ENCODE data around the gene OTUD5.

OTUD5 gene

DNA sequence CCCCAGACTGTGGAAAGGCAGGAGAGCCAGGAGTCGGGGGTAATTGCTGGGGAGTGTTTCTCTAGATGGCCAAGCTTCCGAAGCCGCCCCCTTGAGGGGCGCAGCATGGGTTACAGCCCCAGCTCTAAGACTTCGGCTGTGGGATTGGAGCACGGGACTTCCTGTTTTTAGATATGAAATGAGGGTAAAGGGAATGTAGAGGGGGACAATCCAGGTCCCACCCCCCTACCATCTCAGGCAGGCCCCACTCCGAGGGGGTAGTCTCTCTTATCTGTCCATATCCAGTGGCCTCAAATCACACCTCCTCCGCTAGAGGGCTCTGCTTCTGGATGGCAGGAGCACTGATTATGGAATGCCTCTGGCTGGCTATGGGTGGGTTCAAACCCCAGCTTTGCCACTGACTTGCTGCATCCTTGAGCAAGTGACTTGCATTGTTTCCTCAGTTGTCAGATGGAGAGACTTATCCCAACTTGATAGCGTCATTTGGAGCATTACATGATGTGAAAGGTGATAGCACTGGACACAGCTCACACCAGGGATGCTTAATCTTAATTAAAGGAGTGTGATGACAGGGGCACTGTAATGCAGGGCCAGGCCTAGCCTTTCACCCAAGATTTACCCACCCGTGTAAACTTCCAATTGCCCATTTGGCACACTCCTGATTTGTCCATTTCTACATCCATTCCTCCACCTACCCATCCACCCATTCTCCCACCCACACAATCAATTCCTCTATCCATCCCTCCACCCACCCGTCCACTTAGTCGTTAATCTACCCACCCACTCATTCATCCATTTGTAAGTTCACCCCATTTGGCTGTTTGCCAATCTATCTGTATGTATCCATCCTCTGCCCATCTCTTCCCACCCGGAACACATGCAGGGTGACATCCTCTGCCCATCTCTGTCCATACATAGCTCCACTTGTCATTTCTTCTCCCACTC lies 15.1 kb upstream of the OTUD5 start:
- peak; percentile 72 for DNase-seq

DNA sequence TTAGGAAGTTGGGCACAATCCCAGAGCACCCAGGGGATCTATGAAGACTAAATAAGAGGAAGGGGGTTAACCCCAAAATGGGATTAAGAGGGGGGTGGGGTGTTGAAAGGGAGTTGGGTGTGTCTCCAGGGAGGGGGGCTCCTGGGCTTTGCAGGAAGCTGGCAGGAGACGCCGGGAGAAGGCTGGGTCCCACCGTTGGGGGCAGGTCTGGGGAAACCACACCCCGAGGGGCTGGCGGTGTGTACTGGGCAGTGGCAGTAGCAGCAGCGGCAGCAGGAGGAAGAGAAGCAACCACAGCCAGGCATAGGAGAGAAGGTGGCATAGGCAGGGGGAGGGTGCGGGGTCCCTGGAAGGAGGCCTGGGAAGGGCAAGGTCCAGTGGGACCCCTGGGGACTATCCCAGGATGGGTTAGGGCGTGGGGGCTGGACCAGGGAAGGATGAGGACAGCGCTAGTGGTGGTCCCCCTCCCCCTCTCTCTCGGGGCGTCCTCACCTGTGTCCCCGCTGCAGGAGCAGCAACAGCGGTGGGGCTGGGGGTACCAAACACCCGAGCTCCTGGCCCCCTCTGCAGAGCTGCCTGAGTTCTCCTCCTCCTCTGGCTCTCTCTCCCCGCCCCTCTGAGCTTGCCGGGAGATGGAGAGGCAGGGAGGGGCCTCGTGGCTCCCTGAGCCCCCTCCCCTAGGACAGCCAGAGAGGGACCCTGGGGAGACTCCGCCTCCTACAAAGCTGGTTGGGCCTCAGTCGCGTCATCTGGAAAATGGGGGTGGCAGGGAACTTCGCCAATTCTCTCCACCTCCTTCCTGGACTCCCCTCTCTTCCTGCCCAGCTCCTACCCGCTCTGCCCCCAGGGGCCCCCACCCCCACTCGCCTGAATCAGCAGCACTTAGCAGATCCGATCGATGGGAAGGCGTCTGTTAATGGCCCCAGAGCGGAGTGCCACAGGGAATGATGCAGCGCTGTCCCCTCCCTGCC lies 14.1 kb upstream of the OTUD5 start, which contains the start of gene KCND1:
Gene KCND1, minus strand, starts transcription at position 596 of the 971 bp plus-strand sequence. CDS start 1,573 bp downstream, outside the sequence.
- DNase-seq: peak; percentile 66

DNA sequence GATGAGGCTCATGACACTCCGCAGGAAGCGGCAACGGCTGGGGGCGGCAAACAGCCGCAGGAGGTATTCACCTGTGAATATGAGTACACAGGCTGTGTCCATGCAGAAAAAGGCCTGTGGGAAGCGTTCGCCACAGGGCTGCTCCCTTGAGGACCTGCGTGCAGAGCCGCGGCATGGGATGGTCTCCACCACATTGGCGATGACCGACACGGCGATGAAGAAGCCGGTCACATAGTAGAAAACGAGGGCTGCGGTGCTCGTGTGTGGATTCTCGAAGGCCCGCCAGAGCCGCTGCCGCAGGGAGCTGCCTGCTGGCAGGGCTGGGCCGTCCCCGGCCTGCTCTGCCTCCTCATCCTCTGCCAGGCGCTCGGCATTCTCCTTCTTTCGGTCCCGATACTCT lies 12.1 kb upstream of the OTUD5 start:
- no peak for DNase-seq

DNA sequence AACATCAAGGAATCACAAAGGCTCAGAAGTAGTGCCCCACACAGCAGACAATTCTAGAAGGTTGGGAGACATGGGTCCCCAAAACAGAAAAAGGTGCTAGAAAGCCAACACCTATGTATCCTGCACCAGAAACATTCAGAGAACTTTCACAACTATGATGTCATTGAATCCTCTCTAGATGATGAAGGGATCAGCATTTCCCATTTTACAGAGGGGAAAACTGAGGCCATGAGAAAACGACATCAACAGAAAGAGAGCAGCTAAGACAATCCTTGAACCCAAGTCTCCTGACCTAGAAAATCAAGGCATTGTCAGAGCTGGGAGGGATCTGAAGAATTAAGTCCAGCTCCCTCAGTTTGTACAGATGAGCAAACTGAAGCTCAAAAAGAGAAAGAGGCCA lies 11.0 kb upstream of the OTUD5 start:
- DNase-seq: no peak

DNA sequence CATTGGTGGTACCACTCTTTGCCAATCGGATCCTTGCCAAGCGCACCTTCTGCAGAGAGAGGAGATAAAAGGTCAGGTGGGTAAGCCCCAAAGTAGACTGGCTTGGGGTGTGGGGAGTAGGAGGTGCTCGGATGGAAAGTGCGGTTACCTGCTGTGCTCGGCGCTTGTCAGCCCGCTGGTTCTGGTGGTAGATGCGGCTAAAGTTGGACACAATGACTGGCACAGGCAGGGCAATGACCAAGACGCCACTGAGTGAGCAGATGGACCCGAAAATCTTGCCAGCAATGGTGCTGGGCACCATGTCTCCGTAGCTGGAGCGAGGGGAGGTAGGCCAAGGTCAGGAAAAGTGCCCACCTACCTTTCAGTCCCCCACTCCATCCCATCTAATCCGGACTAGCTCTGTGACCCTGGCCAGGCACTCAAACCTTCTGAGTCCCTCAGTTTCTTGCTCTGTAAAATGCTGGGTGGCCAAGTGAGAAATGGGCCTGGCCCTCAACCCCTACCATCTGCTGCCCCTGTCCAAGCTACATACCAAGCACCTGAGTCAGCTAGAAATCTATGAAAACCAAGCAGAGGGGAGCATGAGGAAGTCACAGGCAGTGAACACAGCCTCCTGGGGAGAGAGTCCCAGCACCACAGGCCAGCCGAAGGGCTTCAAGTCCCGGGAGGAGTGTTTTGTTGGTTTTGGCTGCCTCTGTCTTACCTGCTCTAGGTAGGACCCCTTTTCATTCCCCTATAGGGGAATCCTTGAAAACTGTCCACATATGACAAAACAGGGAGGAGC lies 9.6 kb upstream of the OTUD5 start:
- DNase-seq: no peak

DNA sequence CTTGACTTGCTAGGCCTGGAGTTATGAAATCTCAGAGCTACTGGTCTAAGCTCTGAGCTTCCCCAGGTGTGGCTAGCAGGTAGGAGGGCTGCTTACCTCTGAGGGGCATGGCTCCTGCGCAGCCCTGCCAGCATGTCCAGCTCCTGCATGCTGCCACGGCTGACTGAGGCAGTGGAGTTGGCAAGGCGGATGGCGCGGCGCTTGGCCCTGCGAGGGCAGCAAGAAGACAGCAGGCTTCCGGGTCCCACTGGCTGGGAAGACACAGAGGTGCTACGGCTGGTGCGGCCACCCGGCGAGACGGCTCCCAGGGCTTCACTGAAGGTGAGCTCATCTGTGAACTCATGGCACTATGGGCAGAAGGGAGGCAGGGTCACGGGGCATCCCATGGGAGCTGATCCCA lies 8.6 kb upstream of the OTUD5 start:
- no peak for DNase-seq

DNA sequence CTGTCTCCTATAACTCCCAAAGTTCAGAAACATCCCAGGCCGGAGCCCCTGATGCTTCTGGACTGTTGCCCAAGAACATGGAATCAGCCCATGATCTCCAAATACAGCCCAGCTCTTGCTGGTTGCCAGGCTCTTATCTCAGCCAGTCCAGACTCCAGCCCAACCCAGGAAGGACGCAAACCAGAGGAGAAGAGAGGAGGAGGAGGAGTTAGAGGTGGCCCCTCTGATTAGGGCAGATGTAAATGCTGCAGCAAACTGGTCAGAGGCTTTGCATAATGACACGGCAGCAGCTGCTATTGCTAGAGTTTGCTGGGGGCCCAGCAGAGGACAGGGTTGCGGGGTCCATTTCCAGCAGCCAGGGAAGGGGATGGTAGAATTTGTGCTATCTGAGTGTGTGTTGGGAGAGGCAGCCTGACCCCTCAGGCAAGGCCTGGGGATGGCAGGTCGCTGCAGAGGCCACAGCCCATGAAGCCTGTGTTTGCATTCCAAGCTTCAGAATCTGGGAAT lies 4.2 kb upstream of the OTUD5 start:
- DNase-seq: no peak

DNA sequence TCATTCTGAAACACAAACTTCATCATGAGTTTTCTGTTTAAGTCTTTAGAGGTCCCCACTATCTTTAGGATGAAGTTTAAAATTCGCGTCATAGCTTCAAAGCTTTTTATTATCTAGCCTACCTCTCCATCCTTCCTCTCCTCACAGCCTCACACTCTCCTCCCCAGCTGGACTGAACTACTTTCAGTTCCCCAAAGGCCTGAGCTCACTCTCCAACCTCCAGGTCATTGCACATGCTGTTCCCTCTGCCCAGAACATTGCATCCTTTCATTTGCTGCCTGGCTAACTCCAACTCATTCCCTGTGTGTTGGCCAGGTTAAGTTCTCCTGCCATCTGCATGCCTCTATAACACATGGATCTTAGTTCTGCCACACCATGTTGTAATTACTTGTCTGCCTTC lies 2.9 kb upstream of the OTUD5 start:
- DNase-seq: no peak

DNA sequence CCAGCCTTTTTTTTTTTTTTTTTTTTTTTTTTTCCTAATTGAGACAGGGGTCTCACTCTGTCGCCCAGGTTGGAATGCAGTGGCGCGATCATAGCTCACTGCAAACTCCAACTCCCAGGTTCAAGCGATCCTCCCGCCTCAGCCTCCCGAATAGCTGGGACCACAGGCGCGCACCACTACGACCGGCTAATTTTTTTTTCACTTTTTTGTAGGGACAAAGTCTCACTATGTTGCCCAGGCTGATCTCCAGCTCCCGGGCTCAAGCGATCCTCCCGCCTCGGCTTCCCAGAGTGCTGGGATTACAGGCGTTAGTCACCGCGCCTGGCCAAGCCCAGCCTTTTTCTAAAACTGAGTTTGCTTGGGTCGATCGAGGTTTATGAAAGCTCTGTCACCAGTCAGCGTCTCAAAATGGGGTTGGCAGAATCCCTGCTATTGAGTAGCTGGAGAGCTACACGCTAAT lies 1.3 kb upstream of the OTUD5 start:
- DNase-seq: peak; percentile 48

DNA sequence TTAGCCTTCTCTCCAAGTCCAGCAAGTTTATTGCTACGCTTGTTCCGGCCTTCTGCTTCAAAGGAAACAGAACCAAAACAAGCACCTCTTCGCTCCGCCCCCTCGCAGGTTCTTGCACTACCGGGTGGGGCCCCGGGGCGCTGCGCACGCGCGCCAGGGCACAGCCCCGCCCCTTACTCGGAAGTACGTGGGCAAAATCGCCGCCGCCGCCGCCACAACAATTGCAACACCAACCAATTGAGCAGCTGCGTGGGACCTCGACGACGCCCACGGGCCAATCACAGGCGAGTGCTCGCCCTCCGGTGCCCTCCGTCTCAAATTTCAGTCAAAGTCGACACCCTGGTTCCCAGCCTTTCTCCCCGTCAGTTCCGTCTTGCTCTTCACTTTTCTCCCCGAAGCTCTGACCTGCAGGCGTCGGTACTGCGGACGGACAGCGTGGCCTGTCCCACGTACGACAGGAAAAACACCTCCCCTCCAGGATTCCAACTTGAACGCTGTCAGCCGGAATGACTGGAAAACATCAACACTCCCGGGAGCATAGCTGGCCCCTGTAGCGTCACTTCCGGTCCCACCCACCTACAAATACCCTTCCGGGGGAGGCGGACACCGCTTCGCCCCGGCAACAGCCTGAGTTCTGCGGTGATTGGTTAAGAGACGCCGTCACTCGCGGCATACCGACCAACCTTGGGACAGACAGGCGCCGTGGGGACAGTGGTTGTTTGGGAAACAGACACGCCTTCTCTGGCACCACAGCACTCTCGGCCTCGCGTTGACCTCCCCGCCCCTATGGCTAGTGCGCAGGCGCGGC lies 624 bp upstream of the OTUD5 start:
- peak; percentile 97 for DNase-seq

DNA sequence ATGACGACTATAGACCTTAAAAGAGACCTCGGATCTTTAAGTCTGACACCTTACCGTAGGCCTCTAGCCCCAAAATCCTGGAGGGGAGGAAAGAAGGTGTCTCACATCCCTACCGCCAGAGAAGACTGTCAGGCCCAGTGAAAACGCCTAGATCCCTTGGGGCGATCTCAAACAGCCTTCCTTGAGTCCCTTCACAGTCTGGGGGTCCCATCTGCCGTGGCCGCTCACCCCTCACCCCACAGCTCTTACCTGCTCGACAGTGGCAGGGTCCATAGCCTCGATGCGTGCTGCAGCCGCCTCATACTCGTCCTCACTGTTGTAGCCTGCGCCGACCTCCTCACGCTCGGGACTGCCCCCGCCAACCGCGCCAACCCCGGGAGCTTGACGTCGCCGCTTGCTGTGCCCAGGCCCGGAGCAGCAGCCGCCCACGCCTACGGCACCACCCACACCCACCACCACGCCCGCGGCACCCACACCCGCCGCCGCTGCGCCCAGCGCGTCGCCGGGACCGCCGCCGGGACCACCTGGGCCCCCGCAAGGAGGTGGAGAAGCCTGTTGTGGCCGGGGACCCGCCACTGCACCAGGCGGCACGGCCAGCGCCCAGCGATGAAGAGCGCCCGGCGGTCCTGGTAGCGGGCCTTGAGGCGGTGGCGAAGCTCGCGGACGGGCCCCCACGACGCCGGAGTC lies 536 bp downstream of the OTUD5 start:
- DNase-seq: no peak

DNA sequence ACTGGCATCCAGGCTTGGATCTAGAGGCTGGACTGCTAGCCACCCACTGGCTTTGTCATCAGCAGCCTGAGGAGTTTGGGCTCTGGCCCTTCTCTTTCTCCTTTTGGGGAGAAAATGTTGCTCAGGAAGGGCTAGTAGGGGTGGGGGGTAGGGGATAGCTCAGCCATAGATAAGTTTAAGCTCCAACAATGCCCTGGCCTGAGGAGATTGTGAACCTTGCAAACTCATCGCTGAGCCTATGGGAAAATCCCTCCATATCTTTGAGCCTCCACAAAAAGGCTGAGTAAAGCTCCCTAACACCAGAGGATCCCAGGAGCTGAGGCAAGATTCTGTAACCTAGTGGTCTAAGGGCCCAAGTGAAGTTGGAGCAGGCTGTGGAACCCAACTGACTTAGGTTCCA lies 8.8 kb downstream of the OTUD5 start:
- no peak for DNase-seq

DNA sequence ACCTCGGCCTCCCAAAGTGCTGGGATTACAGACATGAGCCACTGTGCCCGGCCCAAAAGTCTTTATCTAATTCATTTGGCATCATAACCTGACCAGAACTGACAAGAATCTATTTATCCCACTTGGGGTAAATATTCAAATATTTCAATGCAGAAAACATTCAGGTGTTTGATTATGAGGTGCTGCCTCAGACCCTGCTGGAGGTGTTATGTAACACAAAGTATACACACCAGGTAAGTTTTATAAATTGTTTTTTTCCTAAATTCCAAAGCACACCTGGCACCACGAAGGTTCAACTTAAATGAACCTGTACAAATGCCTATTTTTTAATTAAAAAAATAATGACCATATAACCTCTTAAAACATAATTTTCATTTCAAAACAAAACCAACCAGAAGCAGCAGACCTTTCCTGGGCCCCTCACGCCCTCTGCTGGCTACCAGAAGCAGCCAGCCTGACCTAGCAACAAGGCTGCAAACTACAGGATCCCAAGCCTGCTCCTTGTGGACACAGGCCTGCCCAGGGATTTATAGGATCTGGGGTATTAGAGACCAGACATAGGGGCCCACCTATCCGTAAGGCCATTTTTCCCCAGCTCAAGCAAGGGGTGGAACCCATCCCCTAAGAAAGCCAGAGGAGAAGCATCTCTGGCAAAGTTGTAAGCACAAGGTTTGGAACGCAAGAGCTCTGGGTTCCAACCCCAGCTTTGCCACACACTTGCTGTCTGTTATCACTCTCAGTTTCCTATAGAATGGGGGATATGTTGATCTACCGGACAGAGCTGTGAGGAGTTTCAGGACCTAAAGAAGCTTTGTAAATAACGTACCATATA lies 11.7 kb downstream of the OTUD5 start:
- DNase-seq: peak; percentile 41

DNA sequence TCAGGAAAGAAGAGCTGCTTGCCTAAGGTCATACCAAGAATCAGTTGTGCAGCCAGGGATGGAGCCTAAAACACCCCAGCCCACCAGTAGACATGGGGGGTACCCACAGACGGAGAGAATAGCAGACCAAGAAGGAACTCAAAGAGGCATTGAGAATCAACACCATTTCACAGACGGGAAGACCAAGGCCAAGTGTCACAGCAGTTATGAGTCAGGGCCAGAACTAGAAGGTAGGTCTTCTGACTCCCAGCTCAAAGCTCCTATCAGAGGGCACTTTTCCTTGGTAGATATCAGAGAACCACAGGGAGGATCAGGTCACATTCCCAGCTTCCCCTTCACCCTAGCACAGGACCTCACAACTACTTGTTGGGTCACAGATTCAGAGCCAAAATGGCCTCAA lies 14.5 kb downstream of the OTUD5 start:
- no peak for DNase-seq

DNA sequence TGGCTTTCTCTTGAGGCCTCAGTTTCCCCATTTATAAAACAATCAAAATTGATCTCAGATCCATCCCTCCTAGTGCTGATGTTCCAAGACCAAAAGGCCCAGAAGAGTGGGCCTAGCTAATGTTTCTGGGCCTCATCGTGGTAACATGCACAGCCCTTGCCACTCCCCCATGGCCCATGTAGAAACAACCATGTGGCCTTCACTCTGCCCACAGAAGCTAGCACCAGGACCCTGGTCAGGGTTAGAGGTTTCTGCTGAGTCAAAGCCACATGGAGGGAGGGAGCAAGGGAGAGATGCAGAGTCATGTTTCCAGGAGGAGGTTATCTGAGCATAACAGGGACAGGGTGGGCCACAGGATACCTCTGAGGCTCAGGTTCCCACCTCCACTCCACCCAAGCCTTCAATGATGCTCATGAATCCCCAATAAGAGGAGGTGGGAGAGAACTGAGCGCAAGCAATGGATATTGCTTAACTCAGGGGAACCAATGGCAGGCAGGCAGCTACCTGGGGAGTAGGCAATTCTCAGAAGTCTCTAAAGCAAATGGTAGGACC lies 16.9 kb downstream of the OTUD5 start:
- DNase-seq: no peak

DNA sequence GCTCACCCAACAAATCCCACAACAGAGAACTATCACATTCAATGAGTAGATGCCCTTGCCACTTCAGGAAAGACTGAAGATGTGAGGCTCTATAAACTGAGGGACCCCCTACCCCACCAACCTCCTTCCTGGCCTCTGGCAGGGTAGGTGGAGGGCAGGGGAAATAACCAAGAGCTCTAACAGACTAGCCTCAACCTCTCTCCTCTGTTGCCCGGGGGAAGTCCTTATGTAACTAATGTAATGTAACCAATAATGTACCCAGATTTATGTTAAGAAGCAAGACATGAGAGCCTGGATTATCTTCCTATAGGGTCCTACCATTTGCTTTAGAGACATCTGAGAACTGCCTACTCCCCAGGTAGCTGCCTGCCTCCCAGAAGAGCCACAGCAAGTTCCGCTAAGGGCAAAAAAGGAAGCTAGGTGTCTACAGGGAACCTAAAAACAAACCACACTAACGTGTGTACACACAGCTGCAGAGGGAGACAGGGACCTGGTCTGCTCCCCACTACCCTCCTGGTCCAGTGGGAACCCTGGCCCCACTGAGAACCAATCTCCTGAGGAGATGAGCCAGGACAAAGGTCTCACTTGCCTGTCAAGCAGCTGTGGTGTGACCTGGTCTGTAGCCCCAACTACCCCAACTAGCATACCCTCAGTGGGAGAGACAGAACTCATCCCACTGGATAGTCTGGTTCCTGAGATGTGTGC lies 17.7 kb downstream of the OTUD5 start:
- no peak for DNase-seq

DNA sequence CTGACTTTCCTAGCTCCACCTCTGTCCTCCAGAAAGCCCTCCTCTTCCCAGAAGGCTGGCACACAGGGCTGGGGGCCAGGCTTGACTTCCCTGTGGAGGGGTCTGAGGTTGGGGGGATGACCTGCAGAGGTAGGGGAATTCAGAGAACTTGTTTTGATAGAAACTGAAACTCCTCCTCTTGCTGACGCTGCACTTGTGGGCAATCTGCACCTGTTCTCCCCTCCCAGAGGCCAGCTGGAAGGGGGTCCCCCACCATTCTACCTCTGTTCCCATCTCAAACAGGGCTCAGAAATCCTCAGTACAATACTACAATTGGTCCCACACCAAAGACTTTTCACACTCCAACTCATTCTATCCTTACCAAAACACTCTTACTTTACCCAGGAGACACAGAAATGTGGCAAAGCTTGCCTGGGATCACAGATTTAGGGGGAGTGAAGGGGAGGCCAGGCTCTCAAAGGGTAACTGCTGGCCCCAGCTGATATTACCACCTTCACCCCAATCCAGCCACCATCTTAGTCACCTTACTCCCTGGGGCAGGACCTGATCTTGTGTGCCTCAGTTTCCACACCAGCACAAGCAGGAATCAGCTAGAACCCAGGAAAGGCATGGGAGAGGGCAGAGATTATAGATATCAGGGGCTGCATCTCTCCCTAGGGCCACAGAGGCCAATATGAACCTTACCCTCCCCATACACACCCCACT lies 18.5 kb downstream of the OTUD5 start:
- no peak for DNase-seq

Measured in NCI-H69 (cell line).